Mesendoderm (in vitro differentiated cells): ENCODE data around the gene RFX3.

Source experiments
- DNase-seq: peaks from one replicate; pipeline ENCODE4 v3.0.0; 2013
- H2AK5ac ChIP-seq: 2 replicates; pipeline ENCODE4 v1.6.1; 2013; ENCODE audit warnings: low read length, inconsistent platforms
- H2BK120ac ChIP-seq: 2 replicates; pipeline ENCODE4 v1.6.1; 2013; ENCODE audit warnings: low read depth, mild to moderate bottlenecking, low read length, moderate library complexity, mixed read lengths
- H2BK15ac ChIP-seq: replicated peaks from 2 replicates; pipeline ENCODE4 v1.6.1; 2013; ENCODE audit warnings: low read depth, mild to moderate bottlenecking, moderate library complexity
- H2BK5ac ChIP-seq: 2 replicates; pipeline ENCODE4 v1.6.1; 2013; ENCODE audit warnings: low read length, inconsistent platforms
- H3K18ac ChIP-seq: 2 replicates; pipeline ENCODE4 v1.6.1; 2013; ENCODE audit warnings: mild to moderate bottlenecking, low read length, mixed read lengths
- H3K23ac ChIP-seq: one replicate; pipeline ENCODE4 v1.6.1; 2013; ENCODE audit warnings: low read length
- H3K27ac ChIP-seq: 2 replicates; pipeline ENCODE4 v1.5.1; 2013; ENCODE audit warnings: low read depth, mild to moderate bottlenecking, inconsistent platforms, low read length, moderate library complexity
- H3K27me3 ChIP-seq: 2 replicates; pipeline ENCODE4 v1.6.1; 2013; ENCODE audit warnings: low read length, control low read depth, mild to moderate bottlenecking, inconsistent platforms; ENCODE audit not compliant: insufficient read depth, poor library complexity
- H3K36me3 ChIP-seq: 2 replicates; pipeline ENCODE4 v1.6.1; 2013; ENCODE audit warnings: low read length, inconsistent platforms; ENCODE audit not compliant: control insufficient read depth, insufficient read depth
- H3K4ac ChIP-seq: one replicate; pipeline ENCODE4 v1.6.1; 2013; ENCODE audit warnings: low read depth, mild to moderate bottlenecking, low read length, moderate library complexity
- H3K4me1 ChIP-seq: 2 replicates; pipeline ENCODE4 v1.6.1; 2013; ENCODE audit warnings: low read depth, low read length, inconsistent platforms; ENCODE audit not compliant: control insufficient read depth
- H3K4me2 ChIP-seq: 2 replicates; pipeline ENCODE4 v1.6.1; 2013; ENCODE audit warnings: low read length
- H3K4me3 ChIP-seq: 2 replicates; pipeline ENCODE4 v1.5.1; 2013; ENCODE audit warnings: mild to moderate bottlenecking, low read length
- H3K56ac ChIP-seq: one replicate; pipeline ENCODE4 v1.6.1; 2013; ENCODE audit warnings: low read length
- H3K79me1 ChIP-seq: 2 replicates; pipeline ENCODE4 v1.6.1; 2013; ENCODE audit warnings: low read length, inconsistent platforms
- H3K79me2 ChIP-seq: 2 replicates; pipeline ENCODE4 v1.6.1; 2013; ENCODE audit warnings: mild to moderate bottlenecking, low read length; ENCODE audit not compliant: control insufficient read depth, insufficient read depth
- H3K9ac ChIP-seq: 2 replicates; pipeline ENCODE4 v1.6.1; 2013; ENCODE audit warnings: low read length, inconsistent platforms
- H4K5ac ChIP-seq: one replicate; pipeline ENCODE4 v1.6.1; 2013; ENCODE audit warnings: low read length
- H4K8ac ChIP-seq: one replicate; pipeline ENCODE4 v1.6.1; 2013; ENCODE audit warnings: low read depth, mild to moderate bottlenecking, control low read depth, low read length, moderate library complexity
- WGBS: extraction: QIAGEN DNeasy Blood & Tissue Kit; methylation state at CpG from one replicate; pipeline ENCODE4 v1.1.7; 2013; ENCODE audit warnings: low lambda C conversion rate, missing lambda C conversion rate; ENCODE audit not compliant: insufficient coverage; ENCODE audit errors: extremely low coverage; 5-methylcytosine and 5-hydroxymethylcytosine counted together

Gene RFX3

DNA sequence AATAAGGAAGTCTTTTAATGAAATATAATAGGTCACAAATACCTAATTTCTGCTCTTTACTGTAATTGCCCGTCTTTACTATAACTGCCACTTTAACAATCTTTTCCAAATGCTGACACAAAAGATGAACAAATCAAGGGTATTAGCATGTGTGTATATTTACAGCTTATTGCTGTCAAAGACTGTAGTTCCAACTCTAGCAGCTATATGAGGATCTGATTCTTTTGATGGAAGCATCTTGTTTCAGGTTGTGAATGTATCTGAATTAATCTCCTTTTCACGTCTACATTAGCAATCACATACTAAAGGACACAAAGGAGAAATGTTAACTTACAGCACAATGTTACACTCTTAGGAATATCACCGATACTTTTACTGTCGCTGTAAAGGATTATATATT lies 27.9 kb downstream of the RFX3 start:
- no peak for DNase-seq
- no peaks in the 10 kb centered on the region for H3K79me2 ChIP-seq
- H3K36me3 ChIP-seq: no peaks in the 10 kb centered on the region
- H3K79me1 ChIP-seq: peaks cover 2% of the 10 kb centered on the region
- H3K4me3 ChIP-seq: no peak overlapping the region
- H2BK5ac ChIP-seq: no peak overlapping the region
- no peaks in the 10 kb centered on the region for H3K4me1 ChIP-seq
- H3K4me2 ChIP-seq: no peak overlapping the region
- 100% methylated on average over 2 of the region's 4 CpGs for WGBS
- H3K4ac ChIP-seq: no peak overlapping the region
- no peak overlapping the region for H2BK15ac ChIP-seq
- H2AK5ac ChIP-seq: no peak overlapping the region
- H4K8ac ChIP-seq: no peak overlapping the region
- no peak overlapping the region for H3K9ac ChIP-seq
- H3K27ac ChIP-seq: no peak overlapping the region
- H3K23ac ChIP-seq: no peak overlapping the region
- H3K18ac ChIP-seq: no peak overlapping the region
- H2BK120ac ChIP-seq: no peak overlapping the region
- no peaks in the 10 kb centered on the region for H3K27me3 ChIP-seq
- no peak overlapping the region for H4K5ac ChIP-seq
- no peak overlapping the region for H3K56ac ChIP-seq

- H3K79me1 ChIP-seq: peaks cover 2% of the 10 kb centered on the region
These were observed 28.4 kb downstream of the RFX3 start for GRCh38 chr9:3497401-3497800.

GRCh38 chr9:3495855-3496254 lies 29.9 kb downstream of the RFX3 start:
- no peak overlapping the region for H4K5ac ChIP-seq
- no peak overlapping the region for H3K18ac ChIP-seq
- H2AK5ac ChIP-seq: no peak overlapping the region
- peaks cover 2% of the 10 kb centered on the region for H3K79me1 ChIP-seq
- H3K79me2 ChIP-seq: no peaks in the 10 kb centered on the region
- H3K27me3 ChIP-seq: no peaks in the 10 kb centered on the region
- no peak overlapping the region for H2BK15ac ChIP-seq
- H4K8ac ChIP-seq: no peak overlapping the region
- H3K23ac ChIP-seq: no peak overlapping the region
- DNase-seq: no peak
- H2BK5ac ChIP-seq: no peak overlapping the region
- H3K36me3 ChIP-seq: no peaks in the 10 kb centered on the region
- no peak overlapping the region for H3K4ac ChIP-seq
- H3K4me2 ChIP-seq: no peak overlapping the region
- H3K4me1 ChIP-seq: no peaks in the 10 kb centered on the region
- H3K27ac ChIP-seq: no peak overlapping the region
- no peak overlapping the region for H3K4me3 ChIP-seq
- H3K56ac ChIP-seq: no peak overlapping the region
- H2BK120ac ChIP-seq: no peak overlapping the region
- no CpG with 5 or more reads among the region's 3 CpGs for WGBS
- no peak overlapping the region for H3K9ac ChIP-seq

More at GRCh38 chr9:3497401-3497800, 28.4 kb downstream of the RFX3 start:
- Histone ChIP-seq H3K4me2 (no peak overlapping the region), H3K56ac (no peak overlapping the region), H3K27me3 (no peaks in the 10 kb centered on the region), H3K27ac (no peak overlapping the region), H3K18ac (no peak overlapping the region), H2BK15ac (no peak overlapping the region), H4K5ac (no peak overlapping the region), H3K9ac (no peak overlapping the region), H3K79me2 (no peaks in the 10 kb centered on the region), H3K23ac (no peak overlapping the region), H3K36me3 (no peaks in the 10 kb centered on the region), H2BK120ac (no peak overlapping the region), H2AK5ac (no peak overlapping the region), H3K4ac (no peak overlapping the region), H2BK5ac (no peak overlapping the region), H4K8ac (no peak overlapping the region), H3K4me3 (no peak overlapping the region), H3K4me1 (no peaks in the 10 kb centered on the region)
- WGBS: no CpG with 5 or more reads among the region's 2 CpGs
- DNase-seq: no peak

DNA sequence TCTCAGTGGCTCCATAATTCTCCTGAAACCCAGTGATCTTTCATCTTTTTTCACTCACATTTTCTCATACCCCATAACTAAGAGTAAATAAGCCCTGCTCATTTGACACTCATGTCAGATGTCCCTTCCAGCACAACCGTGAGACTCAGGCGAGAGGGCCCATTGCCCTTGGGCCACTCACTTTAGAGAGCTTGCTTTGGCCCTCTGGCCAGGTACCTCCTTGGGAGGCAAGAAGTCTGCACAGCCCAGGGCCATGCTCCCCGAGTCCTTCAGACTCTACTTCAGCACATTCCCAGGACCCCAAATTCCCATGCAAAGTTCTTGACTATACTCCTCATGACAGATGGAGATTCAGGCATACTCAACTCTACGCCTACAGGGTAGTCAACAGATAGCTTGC lies 33.6 kb downstream of the RFX3 start:
- Histone ChIP-seq H3K27ac (no peak overlapping the region), H3K18ac (no peak overlapping the region), H3K27me3 (no peaks in the 10 kb centered on the region), H2BK15ac (no peak overlapping the region), H3K4ac (no peak overlapping the region), H3K4me3 (no peak overlapping the region), H3K9ac (no peak overlapping the region), H3K36me3 (no peaks in the 10 kb centered on the region), H2AK5ac (no peak overlapping the region), H3K79me2 (no peaks in the 10 kb centered on the region), H4K5ac (no peak overlapping the region), H3K23ac (no peak overlapping the region), H3K79me1 (no peaks in the 10 kb centered on the region), H3K4me1 (no peaks in the 10 kb centered on the region), H3K4me2 (no peak overlapping the region), H2BK120ac (no peak overlapping the region), H2BK5ac (no peak overlapping the region), H4K8ac (no peak overlapping the region), H3K56ac (no peak overlapping the region)
- no peak for DNase-seq
- WGBS: no CpG with 5 or more reads among the region's 4 CpGs

GRCh38 chr9:3491450-3491849 lies 34.4 kb downstream of the RFX3 start:
- no peaks in the 10 kb centered on the region for H3K4me1 ChIP-seq
- H3K4me3 ChIP-seq: no peak overlapping the region
- no peak overlapping the region for H3K4ac ChIP-seq
- no peak overlapping the region for H4K5ac ChIP-seq
- no peak overlapping the region for H3K9ac ChIP-seq
- no peaks in the 10 kb centered on the region for H3K36me3 ChIP-seq
- no peak overlapping the region for H2AK5ac ChIP-seq
- H3K18ac ChIP-seq: no peak overlapping the region
- no peaks in the 10 kb centered on the region for H3K79me2 ChIP-seq
- no peaks in the 10 kb centered on the region for H3K27me3 ChIP-seq
- no peak overlapping the region for H2BK120ac ChIP-seq
- no peak overlapping the region for H2BK15ac ChIP-seq
- H3K4me2 ChIP-seq: no peak overlapping the region
- no peak overlapping the region for H3K56ac ChIP-seq
- H2BK5ac ChIP-seq: no peak overlapping the region
- no peak overlapping the region for H3K23ac ChIP-seq
- H3K79me1 ChIP-seq: no peaks in the 10 kb centered on the region
- H3K27ac ChIP-seq: no peak overlapping the region
- no peak for DNase-seq
- no peak overlapping the region for H4K8ac ChIP-seq

DNA sequence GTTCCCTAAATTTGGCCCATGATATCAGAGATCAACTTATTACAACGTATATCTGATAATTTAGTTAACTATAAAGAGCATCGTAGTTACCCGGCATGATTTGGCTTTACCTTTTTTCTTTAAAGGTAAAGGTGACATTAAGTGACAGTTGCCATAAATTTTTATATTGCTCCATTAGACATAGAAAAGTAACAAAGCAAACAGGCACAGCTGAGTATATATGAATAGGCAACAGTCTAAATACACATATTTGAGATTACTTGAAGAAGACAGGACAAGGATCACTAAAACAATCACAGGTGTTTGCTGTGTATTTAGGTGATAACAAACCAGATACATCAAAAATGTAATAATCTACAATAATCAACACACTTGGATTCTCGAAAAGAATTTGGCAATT lies 34.8 kb downstream of the RFX3 start:
- no CpG with 5 or more reads among the region's 4 CpGs for WGBS
- no peak overlapping the region for H3K23ac ChIP-seq
- H3K4ac ChIP-seq: no peak overlapping the region

More for the DNA sequence above, 34.8 kb downstream of the RFX3 start:
- no peaks in the 10 kb centered on the region for H3K27me3 ChIP-seq
- no peaks in the 10 kb centered on the region for H3K36me3 ChIP-seq
- no peak overlapping the region for H3K56ac ChIP-seq
- no peak overlapping the region for H3K4me3 ChIP-seq
- no peak overlapping the region for H2BK5ac ChIP-seq
- H3K79me2 ChIP-seq: no peaks in the 10 kb centered on the region
- H3K79me1 ChIP-seq: no peaks in the 10 kb centered on the region
- H4K5ac ChIP-seq: no peak overlapping the region
- no peak overlapping the region for H3K27ac ChIP-seq
- DNase-seq: no peak
- H4K8ac ChIP-seq: no peak overlapping the region
- no peak overlapping the region for H3K9ac ChIP-seq
- H2BK15ac ChIP-seq: no peak overlapping the region
- no peak overlapping the region for H3K4me2 ChIP-seq
- H3K4me1 ChIP-seq: no peaks in the 10 kb centered on the region
- no peak overlapping the region for H2AK5ac ChIP-seq
- no peak overlapping the region for H3K18ac ChIP-seq
- H2BK120ac ChIP-seq: no peak overlapping the region
